Hepatocyte (in vitro differentiated cells): ENCODE data around the gene APLP1.

Experiments
- EZH2 ChIP-seq: fragments of 200-600 bp; sonication (generic); IDR thresholded peaks from 2 replicates; pipeline ENCODE4 v1.6.1; 2016; ENCODE audit warnings: antibody characterized with exemption, mild to moderate bottlenecking, borderline replicate concordance
- TF ChIP-seq, protein P1 (sequence below): fragments of 200-600 bp; sonication (generic); IDR thresholded peaks from 2 replicates; pipeline ENCODE4 v1.5.1; 2016; ENCODE audit warnings: antibody characterized with exemption, mild to moderate bottlenecking; ENCODE audit not compliant: poor library complexity

DNA sequence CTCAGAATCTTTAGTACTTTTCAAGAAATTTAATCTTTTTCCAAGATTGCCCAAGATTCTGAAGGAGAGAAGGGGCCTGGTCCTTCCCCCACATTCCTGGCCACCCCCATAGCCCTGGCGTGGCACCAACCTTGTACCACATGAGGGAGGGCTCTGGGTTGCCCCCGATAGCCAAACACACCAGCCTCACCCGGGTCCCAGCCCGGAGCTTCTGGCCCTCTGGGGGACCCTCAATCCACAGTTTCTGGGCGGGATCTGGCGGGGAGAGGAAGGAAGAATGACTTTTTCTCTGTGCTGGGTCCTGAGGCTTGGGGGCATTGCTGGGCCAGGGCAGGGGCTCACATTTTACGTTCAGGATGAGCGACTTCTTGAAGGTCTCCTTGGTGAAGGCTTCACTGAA lies 20.5 kb upstream of the APLP1 start:
- TF ChIP-seq EZH2 = no peak
- TF ChIP-seq, protein P1, sequence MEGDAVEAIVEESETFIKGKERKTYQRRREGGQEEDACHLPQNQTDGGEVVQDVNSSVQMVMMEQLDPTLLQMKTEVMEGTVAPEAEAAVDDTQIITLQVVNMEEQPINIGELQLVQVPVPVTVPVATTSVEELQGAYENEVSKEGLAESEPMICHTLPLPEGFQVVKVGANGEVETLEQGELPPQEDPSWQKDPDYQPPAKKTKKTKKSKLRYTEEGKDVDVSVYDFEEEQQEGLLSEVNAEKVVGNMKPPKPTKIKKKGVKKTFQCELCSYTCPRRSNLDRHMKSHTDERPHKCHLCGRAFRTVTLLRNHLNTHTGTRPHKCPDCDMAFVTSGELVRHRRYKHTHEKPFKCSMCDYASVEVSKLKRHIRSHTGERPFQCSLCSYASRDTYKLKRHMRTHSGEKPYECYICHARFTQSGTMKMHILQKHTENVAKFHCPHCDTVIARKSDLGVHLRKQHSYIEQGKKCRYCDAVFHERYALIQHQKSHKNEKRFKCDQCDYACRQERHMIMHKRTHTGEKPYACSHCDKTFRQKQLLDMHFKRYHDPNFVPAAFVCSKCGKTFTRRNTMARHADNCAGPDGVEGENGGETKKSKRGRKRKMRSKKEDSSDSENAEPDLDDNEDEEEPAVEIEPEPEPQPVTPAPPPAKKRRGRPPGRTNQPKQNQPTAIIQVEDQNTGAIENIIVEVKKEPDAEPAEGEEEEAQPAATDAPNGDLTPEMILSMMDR = no peak
